HepG2 (cell line): ENCODE results near the gene FAM131C. TPM values are rescaled to one million over a fixed set of nuclear protein-coding genes. Genes with fewer than 3 reads are reported as not detected.

Source experiments
- DRAP1 ChIP-seq: IDR thresholded peaks from 2 replicates; pipeline ENCODE4 v1.6.1; 2016; ENCODE audit warnings: missing genetic modification reagents, missing compliant biosample characterization
- GPBP1L1 ChIP-seq: sonication (generic); formaldehyde crosslinking; IDR thresholded peaks from 2 replicates; pipeline ENCODE4 v1.5.0; 2020; ENCODE audit warnings: mild to moderate bottlenecking, missing genetic modification reagents
- GPN1 ChIP-seq: sonication (generic); formaldehyde crosslinking; IDR thresholded peaks from 2 replicates; pipeline ENCODE4 v1.5.1; 2020; ENCODE audit warnings: missing genetic modification reagents, borderline replicate concordance
- IKZF5 ChIP-seq: IDR thresholded peaks from 2 replicates; pipeline ENCODE4 v1.6.1; 2018; ENCODE audit warnings: missing genetic modification reagents, mild to moderate bottlenecking, missing compliant biosample characterization
- POGZ ChIP-seq: sonication (generic); formaldehyde crosslinking; IDR thresholded peaks from 2 replicates; pipeline ENCODE4 v1.4.0; 2020; ENCODE audit warnings: mild to moderate bottlenecking, missing genetic modification reagents
- TFDP2 ChIP-seq: sonication (generic); formaldehyde crosslinking; IDR thresholded peaks from 2 replicates; pipeline ENCODE4 v1.4.0; 2020; ENCODE audit warnings: missing genetic modification reagents
- THAP9 ChIP-seq: sonication (generic); formaldehyde crosslinking; IDR thresholded peaks from 2 replicates; pipeline ENCODE4; 2020; ENCODE audit warnings: missing genetic modification reagents, mild to moderate bottlenecking, borderline replicate concordance
- ZNF407 ChIP-seq: sonication (generic); formaldehyde crosslinking; IDR thresholded peaks from one replicate; pipeline ENCODE4 v1.5.1; 2020; ENCODE audit warnings: mild to moderate bottlenecking, missing genetic modification reagents; ENCODE audit errors: not compliant biosample characterization
- ZNF704 ChIP-seq: sonication (generic); formaldehyde crosslinking; IDR thresholded peaks from 2 replicates; pipeline ENCODE4 v1.8.1; 2023; ENCODE audit warnings: mild to moderate bottlenecking, inconsistent platforms, moderate library complexity, missing genetic modification reagents, borderline replicate concordance
- ZNF766 ChIP-seq: sonication (generic); formaldehyde crosslinking; IDR thresholded peaks from 2 replicates; pipeline ENCODE4 v1.5.0; 2020; ENCODE audit warnings: missing genetic modification reagents, borderline replicate concordance
- ZNF768 ChIP-seq: sonication (generic); formaldehyde crosslinking; IDR thresholded peaks from 2 replicates; pipeline ENCODE4 v1.4.0; 2020; ENCODE audit warnings: missing genetic modification reagents
- polyA plus RNA-seq, 8 experiments: library from polyadenylated mRNA; depleted of rRNA in 3 of 8; stranded (reverse) in 7 of 8; unstranded in 1 of 8; fragments of >200 nt; fragmentation: Illumina TruSeq in 4 of 8; extraction: Trizol in 4 of 8; gene quantifications; 2 replicates each; pipeline versions ENCODE4 v1.2.1 to v1.2.3, GENCODE V29; 2011 to 2016; ENCODE audit warnings: low read depth in 4 of 8, missing spikeins in 1 of 8, mixed read lengths in 1 of 8; ENCODE audit not compliant: insufficient read depth in 1 of 8
- total RNA-seq, 5 experiments: library from RNA; depleted of rRNA; stranded (reverse); fragments of >200 nt; fragmentation: Illumina TruSeq; extraction: Trizol; gene quantifications; 2 replicates each; pipeline ENCODE4 v1.2.3, GENCODE V29; 2016; ENCODE audit warnings: low read depth in 1 of 5

Gene FAM131C
- total and polyA plus RNA-seq, 2 of the 13 experiments (the other 11 are each of a cell fraction or from before 2014, with no cell fraction given) = 0.07 TPM; not detected in 1

GRCh38 chr1:16067127-16067768 is 6.2 kb downstream of the FAM131C start (continued):
- TF ChIP-seq ZNF766 (CRISPR knock-in tag) (no peak), POGZ (CRISPR knock-in tag) (no peak), ZNF704 (CRISPR knock-in tag) (no peak), ZNF768 (no peak), ZNF407 (no peak), GPN1 (CRISPR knock-in tag) (no peak), TFDP2 (CRISPR knock-in tag) (no peak), THAP9 (CRISPR knock-in tag) (no peak), DRAP1 (CRISPR knock-in tag) (no peak), GPBP1L1 (CRISPR knock-in tag) (no peak), IKZF5 (CRISPR knock-in tag) (peak; percentile 97)
